Psoas muscle (tissue), 8 donors: ENCODE results near the gene ASCC2. TPM values are rescaled to one million over a fixed set of nuclear protein-coding genes. Genes with fewer than 3 reads are reported as not detected.

ENCODE experiments used
- ATAC-seq, 4 donors: fragments of 200-7000 bp; cut with Tn5 transposase; one replicate each; pipeline ENCODE4 v1.9.1; 2020; ENCODE audit warnings: moderate library complexity in 3 of 4, mild to moderate bottlenecking in 2 of 4
- DNase-seq, 2 donors: peaks; one replicate each; pipeline ENCODE4 v3.0.0-alpha.2; 2020
- H3K27ac ChIP-seq: fragments of 200-600 bp; one replicate; pipeline ENCODE4 v1.8.0; 2022
- H3K27me3 ChIP-seq, 3 donors: fragments of 200-600 bp in 1 of 3; one replicate each; pipeline versions ENCODE4 v1.6.1 to v1.8.0; 2013 to 2022; ENCODE audit warnings: low read length in 2 of 3, mild to moderate bottlenecking in 2 of 3, moderate library complexity in 1 of 3; ENCODE audit not compliant: insufficient read depth in 3 of 3
- H3K36me3 ChIP-seq, 2 donors: fragments of 200-600 bp in 1 of 2; one replicate each; pipeline versions ENCODE4 v1.6.1 to v1.8.0; 2013 to 2022; ENCODE audit warnings: low read depth in 1 of 2, mild to moderate bottlenecking in 1 of 2, moderate library complexity in 1 of 2; ENCODE audit not compliant: insufficient read depth in 1 of 2
- H3K4me1 ChIP-seq: fragments of 200-600 bp; one replicate; pipeline ENCODE4 v1.8.0; 2022
- H3K4me3 ChIP-seq: fragments of 200-600 bp; one replicate; pipeline ENCODE4 v1.8.0; 2022; ENCODE audit warnings: mild to moderate bottlenecking
- H3K9me3 ChIP-seq: fragments of 200-600 bp; one replicate; pipeline ENCODE4 v1.8.0; 2022
- WGBS, 3 donors: extraction: QIAGEN DNeasy Blood & Tissue Kit; methylation state at CpG; one replicate each; pipeline versions ENCODE4 v1.1.6 to v1.1.7; 2013; 5-methylcytosine and 5-hydroxymethylcytosine counted together
- intact Hi-C, 2 donors: fragments of 100-400 bp; cut with DNase I; formaldehyde crosslinking; loops; one replicate each; pipeline versions ENCODE4 v1.11.0 to v1.14.2; 2022
- polyA plus RNA-seq, 3 donors: library from polyadenylated mRNA; stranded (reverse); fragments of 200-250 nt; gene quantifications; one replicate each; pipeline ENCODE4 v1.2.3, GENCODE V29; 2013
- total RNA-seq, 4 donors: library from RNA; stranded (reverse); fragmentation: NEBNext Ultra II Directional in 2 of 4; extraction: Animal tissue kit (Norgen Biotek cat#: 25700) in 2 of 4; gene quantifications; one replicate each; pipeline versions ENCODE4 v1.2.1 to v1.2.4, GENCODE V29; 2021 to 2023
- TF ChIP-seq, protein P1 (sequence below): fragments of 200-600 bp; IDR thresholded peaks from one replicate; pipeline ENCODE4 v1.8.0; 2022; ENCODE audit warnings: antibody characterized with exemption
- donor health status: healthy with polysubstance abuse.
- donor health status: DM: no; HTN: no; CAD: no; lungs with moderate emphysema.
- donor health status: Bipolar disorder and iron deficiency.
- donor health status: healthy.
- donor health status: DM: yes; HTN: yes; CAD: no.
- donor health status: DM: no; HTN: no; CAD: no.
- donor health status: DM: no; HTN: no; CAD: no.
- donor health status: DM: yes; HTN: yes; CAD: no.

The ASCC2 gene
- total and polyA plus RNA-seq, 7 donors, result 45.7 to 58.6 (median 47.1) TPM

DNA sequence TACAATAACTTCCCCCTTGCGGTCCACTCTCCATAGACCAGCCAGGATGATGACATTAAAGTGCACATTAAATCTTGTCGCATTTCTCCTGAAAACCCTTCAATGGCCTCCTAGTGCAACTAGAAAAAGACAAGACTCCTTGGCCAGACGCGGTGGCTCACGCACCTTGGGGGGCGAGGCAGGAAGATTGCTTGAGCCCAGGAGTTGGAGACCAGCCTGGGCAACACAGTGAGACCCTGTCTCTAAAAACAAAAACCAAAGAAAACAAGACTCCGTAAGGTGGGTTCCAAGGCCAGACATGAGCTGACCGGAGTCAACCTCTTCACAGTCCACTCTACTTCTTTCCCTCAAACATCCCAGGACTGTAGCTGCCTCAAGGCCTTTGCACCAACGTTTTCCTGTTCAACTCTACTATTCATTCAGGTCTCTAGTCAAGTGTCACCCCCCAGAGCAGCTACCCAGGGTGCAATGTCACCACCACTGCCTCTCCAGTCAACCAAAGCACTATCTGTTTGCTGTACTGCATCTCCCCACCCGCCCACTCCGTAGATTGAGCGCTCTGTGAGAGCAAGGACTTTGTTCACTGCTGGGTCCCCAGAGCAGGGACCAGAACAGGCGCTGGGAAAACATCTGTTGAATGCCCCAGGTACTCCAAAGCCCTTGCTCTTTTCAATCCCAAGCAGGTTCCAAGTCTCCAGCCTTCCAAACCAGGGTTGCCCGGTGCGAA lies 72.0 kb downstream of the ASCC2 start:
- peaks cover 35% of the 10 kb centered on the region for H3K4me1 ChIP-seq
- H3K36me3 ChIP-seq, result peaks cover 4 to 26% of the 10 kb centered on the region in 2 donors
- ATAC-seq, result peak in 3 of 4 donors; percentile 2 to 7 (median 4)
- H3K27me3 ChIP-seq, result no peaks in the 10 kb centered on the region
- peak overlapping the region; percentile 98 for H3K4me3 ChIP-seq
- intact Hi-C loops, result no loop called here
- TF ChIP-seq, protein P1, sequence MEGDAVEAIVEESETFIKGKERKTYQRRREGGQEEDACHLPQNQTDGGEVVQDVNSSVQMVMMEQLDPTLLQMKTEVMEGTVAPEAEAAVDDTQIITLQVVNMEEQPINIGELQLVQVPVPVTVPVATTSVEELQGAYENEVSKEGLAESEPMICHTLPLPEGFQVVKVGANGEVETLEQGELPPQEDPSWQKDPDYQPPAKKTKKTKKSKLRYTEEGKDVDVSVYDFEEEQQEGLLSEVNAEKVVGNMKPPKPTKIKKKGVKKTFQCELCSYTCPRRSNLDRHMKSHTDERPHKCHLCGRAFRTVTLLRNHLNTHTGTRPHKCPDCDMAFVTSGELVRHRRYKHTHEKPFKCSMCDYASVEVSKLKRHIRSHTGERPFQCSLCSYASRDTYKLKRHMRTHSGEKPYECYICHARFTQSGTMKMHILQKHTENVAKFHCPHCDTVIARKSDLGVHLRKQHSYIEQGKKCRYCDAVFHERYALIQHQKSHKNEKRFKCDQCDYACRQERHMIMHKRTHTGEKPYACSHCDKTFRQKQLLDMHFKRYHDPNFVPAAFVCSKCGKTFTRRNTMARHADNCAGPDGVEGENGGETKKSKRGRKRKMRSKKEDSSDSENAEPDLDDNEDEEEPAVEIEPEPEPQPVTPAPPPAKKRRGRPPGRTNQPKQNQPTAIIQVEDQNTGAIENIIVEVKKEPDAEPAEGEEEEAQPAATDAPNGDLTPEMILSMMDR, result no peak
- 53 to 56% (median 54%) methylated on average over 15 of the region's 15 CpGs for WGBS, 3 donors
- peak overlapping the region; percentile 97 for H3K27ac ChIP-seq
- DNase-seq, result no peak
- H3K9me3 ChIP-seq, result no peaks in the 10 kb centered on the region

DNA sequence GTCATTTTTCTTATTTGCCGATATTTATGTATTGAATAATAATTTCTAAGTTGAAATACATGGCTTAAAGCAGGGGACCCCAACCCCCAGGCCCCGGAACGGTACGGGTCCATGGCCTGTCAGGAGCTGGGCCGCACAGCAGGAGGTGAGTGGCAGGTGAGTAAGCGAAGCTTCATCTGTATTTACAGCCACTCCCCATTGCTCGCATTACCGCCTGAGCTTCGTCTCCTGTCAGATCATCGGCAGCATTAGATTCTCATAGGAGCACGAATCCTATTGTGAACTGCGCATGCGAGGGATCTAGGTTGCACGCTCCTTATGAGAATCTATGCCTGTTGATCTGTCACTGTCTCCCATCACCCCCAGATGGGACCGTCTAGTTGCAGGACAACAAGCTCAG lies 75.8 kb downstream of the ASCC2 start:
- Histone ChIP-seq H3K4me3 (no peak overlapping the region), H3K27me3 (no peaks in the 10 kb centered on the region), H3K4me1 (peaks cover 31% of the 10 kb centered on the region), H3K9me3 (no peaks in the 10 kb centered on the region), H3K36me3 (no peaks in the 10 kb centered on the region), H3K27ac (no peak overlapping the region)
- DNase-seq (no peak), ATAC-seq (no peak)
- WGBS, 3 donors, result 76 to 93% (median 86%) methylated on average over 15 of the region's 15 CpGs
- TF ChIP-seq, protein P1, result no peak
- intact Hi-C loops, result no loop called here

DNA sequence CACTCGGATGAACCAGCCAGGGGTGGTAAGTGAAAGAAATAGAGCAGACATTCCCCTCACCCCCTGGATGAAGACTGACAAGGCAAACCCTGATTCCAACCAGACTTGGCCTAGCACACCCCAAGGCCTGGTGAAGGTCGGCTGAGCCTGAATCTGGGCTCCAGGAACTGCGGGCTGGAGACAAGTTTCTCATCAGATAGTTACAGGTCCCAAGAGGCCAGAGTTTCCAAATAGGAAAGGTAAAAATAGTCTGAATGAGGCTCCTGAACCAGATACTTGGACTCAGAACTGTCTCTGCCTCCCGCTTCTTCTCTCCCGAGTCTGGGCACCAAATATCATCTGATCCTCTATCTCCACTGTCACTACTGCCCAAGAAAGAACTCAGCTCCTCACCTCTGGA lies 79.1 kb downstream of the ASCC2 start:
- TF ChIP-seq, protein P1, result no peak
- 16 to 36% (median 19%) methylated on average over 5 of the region's 5 CpGs for WGBS, 3 donors
- intact Hi-C loops, result no loop called here
- no peak overlapping the region for H3K4me3 ChIP-seq
- ATAC-seq (peak; percentile 31 to 70 (median 44)), DNase-seq (no peak)
- no peaks in the 10 kb centered on the region for H3K36me3 ChIP-seq
- no peaks in the 10 kb centered on the region for H3K9me3 ChIP-seq
- H3K27ac ChIP-seq, result peak overlapping the region; percentile 72
- H3K27me3 ChIP-seq, result no peaks in the 10 kb centered on the region
- peaks cover 42% of the 10 kb centered on the region for H3K4me1 ChIP-seq

DNA sequence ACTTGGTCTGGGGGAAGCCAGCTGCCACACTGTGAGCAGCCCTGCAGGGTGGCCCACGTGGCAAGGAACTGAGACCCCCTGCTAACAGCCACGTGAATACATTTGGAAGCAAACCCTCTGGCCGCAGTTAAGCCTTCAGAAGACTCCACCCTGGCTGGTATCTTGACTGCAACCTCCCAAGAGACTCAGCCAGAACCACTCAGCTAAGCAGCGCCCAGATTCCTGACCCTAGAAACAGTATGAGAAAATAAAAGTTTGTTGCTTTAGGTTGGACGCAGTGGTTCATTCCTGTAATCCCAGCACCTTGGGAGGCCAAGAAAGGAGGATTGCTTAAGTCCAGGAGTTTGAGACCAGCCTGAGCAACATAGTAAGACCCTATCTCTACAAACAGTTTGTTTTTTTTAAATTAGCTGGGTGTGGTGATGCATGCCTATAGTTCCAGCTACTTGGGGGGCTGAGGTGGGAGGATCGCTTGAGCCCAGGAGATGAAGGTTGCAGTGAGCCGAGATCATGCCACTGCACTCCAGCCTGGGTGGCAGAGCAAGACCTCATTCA lies 79.9 kb downstream of the ASCC2 start:
- Histone ChIP-seq H3K9me3 (no peaks in the 10 kb centered on the region), H3K4me3 (no peak overlapping the region), H3K27me3 (no peaks in the 10 kb centered on the region), H3K27ac (no peak overlapping the region), H3K4me1 (peaks cover 50% of the 10 kb centered on the region), H3K36me3 (no peaks in the 10 kb centered on the region)
- no peak for ATAC-seq
- DNase-seq, result no peak
- intact Hi-C loops, result no loop called here
- TF ChIP-seq, protein P1, result no peak
- 60 to 80% (median 64%) methylated on average over 7 of the region's 7 CpGs for WGBS, 3 donors
